Activated CD4-positive, alpha-beta T cell treated with anti-CD3 and anti-CD28 coated beads for 48 hours (primary cell): Measurements from ENCODE around the gene SNX9.
"Not testable (repeated sequence)": the region's sequence is repeated elsewhere in the genome, so short reads cannot be mapped to it uniquely, and the experiment has no call there.

Experiments
- DNase-seq: peaks from one replicate; pipeline ENCODE4 v3.0.0-alpha.2; 2020

Gene SNX9

DNA sequence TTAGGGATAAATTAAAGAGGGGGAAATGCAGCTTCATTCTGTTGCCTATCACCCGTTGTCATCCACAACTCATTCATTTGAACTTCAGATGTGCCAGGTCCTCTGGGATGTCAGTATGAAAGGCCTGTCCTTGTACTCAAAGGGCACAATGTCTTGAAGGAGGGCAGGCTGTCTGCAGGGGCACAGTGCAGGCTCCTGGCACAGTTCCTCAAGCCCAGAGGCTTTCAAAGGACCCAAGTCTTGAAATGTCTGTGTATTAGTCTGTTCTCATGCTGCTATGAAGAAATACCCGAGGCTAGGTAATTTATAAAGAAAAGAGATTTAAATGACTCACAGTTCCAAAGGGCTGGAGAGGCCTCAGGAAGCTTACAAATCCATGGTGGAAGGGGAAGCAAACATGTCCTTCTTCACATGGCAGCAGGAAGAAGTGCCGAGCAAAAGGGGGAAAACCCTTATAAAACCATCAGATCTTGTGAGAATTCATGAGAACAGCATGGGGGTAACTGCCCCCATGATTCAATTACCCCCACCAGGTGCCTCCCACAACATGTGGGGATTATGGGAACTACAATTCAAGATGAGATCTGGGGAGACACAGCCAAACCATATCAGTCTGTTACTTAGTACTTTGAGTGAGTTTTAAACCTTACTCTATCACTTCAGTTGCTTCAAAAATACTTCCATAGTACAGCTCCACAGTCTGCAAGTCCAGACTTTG, 9.4 kb downstream of the SNX9 start:
- no peak for DNase-seq

DNA sequence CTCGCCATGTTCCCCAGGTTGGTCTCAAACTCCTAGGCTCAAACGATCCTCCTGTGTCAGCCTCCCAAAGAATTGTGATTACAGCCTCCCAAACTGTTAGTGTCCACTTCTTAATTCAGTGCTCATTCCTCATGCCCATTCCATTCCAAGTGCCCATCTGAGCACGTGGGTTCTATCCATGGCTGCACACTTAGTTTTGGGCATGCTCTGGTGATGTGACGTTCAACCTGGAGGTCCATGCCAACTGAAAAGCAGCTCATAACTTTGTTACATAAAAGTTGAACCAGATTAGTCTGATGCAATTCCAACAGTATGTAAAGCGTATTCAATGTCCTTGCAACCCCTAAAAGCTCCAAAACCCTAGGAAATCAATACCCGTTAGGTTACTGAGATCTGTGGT, 11.5 kb downstream of the SNX9 start:
- no peak for DNase-seq

DNA sequence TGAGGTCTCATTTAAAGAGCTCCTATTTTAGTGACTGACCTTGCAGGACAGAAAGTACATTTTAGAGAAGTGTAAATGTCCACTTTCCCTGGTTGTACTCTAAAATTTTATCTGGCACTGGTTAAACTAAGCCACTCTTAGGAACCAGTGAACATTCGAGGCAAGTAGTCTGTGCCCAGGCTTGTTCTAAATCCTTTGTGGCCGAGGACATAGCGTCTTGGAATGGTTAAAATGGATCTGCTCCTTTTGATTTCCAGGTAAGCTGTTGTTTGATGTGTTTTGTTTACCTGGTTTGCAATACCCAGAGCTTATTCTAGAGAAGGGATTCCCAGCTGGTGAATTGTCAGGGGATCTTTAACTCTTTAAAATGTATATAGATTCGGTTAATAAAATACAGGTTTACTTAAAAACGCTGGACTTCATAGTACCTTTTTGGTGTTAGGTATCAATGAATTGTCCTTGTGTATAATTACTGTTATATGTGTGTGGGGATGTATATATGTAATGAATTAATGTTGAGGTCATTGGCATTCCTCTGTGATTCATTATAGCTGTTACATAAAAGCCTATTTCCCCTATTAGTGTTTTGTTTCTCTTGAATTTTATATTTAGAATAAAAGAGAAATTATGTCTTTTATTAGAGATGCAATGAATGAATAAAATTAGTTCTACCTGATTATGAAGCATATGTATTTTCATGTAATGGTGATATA, 15.8 kb downstream of the SNX9 start:
- DNase-seq: no peak

DNA sequence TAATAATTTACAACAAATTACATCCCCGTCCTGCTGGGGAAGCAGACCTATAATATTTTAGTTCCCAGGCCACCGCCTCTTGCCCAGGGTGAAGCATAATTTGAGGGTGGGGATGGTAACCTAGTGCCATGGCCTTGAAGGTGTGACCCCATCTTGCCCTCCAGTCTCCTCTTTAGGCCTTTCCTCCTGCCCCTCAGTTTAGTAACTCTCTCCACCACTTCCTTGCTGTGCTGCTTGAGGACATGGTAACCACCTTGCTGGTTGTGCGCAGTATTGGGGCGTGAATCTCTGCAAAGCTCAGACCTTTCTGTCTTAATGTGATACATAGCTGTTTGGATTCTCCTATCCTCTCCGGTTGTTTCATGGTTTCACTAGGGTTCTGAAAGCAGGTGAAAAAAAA, 16.6 kb downstream of the SNX9 start:
- no peak for DNase-seq

DNA sequence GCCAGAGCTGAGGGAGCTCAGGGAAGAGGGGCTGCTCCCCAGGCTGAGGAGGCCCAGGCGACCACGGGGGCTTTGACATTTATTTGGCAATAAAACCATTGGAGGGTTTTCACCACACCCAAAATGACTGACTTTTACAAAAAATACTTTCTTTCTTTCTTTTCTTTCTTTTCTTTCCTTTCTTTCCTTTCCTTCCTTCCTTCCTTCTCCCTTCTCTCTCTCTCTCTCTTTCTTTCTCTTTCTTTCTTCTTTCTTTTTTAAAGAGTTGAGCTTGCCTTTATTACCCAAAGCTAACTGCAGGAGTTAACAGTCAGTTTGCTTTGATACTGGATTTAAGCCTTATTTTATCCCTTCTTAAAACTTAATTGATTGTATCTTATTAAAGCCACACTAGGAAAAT, 17.2 kb downstream of the SNX9 start:
- DNase-seq: no peak

DNA sequence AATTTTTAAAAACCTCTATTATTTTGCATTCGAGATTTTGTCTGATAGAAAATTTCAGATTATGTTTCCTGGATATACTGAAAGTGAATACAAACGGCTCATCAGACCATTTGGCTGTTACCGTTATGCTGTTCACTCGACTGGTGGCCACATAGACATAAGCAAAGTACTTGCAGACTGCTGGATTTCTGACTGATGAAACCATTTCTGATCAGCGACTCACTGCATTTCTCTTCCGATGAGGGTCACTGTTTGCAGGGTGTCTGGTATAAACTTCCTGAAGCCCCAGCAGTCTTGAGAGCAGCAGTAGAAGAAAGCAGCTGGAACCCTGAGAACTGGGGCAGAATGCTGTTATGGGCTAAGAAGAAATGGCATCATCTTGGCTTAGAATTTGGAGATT, 17.7 kb downstream of the SNX9 start:
- no peak for DNase-seq

DNA sequence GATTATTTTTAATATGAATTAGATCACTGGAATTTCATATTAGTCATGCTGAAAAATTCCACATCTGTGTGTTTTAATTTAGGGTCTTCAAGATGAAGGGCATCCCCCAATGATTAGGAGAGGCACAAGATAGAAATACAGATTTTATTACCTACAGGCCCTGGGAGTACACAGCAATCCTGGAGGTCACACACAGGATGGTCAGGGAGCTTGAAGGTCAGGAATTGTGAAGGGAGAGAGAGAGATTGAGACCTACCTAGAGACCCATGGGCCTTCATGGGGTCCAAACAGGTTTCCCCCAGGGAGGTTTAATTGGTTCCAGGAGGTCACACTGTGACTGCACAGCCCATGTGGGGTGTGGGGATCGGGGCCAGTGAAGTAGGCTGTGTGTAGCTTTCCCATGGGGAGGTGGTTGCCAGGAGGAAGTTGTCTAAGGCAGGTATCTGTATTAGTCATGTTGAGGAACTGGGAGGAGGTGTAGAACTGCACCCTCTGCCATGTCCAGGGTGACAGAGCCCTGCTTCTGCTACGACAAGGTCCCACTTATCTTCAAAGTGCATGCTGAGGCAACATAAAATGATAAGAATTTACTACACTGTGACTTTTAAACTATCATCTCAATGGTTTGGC, 18.3 kb downstream of the SNX9 start:
- DNase-seq: no peak

DNA sequence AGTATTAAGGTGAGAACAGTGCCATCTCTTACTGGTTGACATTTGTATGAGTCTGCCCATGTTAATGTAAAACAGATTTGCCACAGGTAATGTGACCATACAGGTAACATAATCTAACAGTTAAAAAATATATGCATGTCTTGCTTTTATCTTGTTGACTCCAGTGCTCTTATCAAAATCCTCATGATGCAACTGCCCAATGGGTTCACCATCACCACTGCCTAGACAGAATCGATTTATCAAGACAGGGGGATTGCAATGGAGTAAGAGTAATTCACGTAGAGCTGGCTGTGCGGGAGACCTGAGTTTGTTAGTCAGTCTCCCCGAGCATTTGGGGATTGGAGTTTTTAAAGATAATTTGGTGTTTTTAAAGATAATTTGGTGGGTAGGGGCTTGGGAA, 19.2 kb downstream of the SNX9 start:
- no peak for DNase-seq

DNA sequence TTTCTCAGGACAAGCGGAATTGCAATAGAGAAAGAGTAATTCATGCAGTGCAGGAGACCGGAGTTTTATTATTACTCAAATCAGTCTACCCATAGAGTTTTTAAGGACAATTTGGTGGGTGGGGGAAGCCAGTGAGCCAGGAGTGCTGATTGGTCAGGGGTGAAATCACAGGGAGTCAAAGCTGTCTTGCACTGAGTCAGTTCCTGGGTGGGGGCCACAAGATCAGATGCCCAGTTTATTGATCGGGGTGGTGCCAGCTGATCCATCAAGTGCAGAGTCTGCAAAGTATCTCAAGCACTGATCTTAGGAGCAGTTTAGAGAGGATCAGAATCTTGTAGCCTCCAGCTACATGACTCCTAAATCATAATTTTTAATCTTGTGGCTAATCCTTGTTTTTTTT, 21.1 kb downstream of the SNX9 start:
- peak; percentile 35 for DNase-seq

DNA sequence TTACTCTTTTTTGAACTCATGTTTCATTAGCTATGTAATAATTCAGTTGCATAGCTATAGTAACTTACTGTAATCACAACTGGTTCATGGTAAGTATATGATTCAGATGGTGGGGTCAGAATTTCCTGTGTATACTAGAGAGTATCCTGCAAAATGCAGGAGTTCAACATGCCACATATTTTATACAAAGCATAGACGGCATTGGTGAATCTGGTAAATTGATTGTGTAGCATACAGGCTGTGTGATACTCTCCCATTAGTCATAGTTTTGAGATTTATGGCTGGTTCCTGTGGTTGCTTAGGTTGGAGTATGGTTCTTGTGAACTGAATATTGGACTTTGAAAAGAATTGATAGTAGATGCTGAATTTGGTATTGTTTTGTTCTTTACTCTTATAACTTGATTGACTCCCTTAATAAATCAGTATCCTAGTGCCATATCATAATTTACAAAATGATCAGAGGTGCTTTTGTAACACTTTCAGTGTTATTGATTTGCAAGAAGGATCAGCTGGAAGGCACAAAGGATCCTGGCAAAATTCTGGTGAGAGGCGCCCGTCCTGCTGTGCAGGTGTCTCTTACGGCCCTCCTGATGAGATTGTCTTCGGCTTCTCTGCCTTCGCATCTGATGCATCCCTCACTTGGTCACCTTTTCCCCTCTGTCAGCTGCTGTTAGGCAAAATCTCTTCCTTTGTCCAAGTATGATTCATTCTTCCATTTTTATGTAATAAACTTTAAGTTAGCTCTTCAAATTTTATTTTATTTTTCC, 22.6 kb downstream of the SNX9 start:
- no peak for DNase-seq

DNA sequence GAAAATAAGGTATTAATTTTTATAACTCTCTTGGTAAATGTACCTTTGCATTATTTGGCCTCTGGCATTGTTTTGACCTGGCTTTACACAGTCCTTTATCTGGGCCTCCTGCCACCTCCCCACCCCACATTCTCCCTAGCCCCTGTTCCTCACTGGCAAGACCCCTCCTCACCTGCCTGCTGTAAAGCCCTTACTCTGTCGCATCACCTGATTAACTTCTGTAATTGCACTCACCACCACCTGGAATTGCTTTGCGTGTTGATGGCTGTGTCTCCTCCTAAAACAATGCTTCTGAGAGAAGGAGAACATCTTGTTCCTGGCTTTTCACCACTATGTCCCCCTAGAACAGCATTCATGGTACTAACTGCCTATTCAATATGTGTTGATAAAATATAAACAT, 24.8 kb downstream of the SNX9 start:
- no peak for DNase-seq

DNA sequence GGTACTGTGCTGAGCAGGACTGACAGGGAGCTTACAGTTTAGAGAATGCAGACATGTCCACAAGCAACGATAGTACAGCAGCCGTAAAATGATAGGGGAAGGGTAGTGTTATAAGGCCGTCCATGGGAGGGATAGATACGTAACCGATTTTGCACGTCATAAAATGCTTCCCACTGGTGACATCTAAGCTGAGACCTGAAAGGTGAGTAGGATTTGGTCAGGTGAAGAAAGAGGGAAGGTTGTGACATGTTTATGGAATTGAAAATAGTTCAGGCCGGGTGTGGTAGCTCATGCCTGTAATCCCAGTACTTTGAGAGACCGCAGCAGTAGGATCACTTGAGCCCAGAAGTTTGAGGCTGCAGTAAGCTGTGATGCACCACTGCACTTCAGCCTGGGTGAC, 25.6 kb downstream of the SNX9 start:
- DNase-seq: no peak

DNA sequence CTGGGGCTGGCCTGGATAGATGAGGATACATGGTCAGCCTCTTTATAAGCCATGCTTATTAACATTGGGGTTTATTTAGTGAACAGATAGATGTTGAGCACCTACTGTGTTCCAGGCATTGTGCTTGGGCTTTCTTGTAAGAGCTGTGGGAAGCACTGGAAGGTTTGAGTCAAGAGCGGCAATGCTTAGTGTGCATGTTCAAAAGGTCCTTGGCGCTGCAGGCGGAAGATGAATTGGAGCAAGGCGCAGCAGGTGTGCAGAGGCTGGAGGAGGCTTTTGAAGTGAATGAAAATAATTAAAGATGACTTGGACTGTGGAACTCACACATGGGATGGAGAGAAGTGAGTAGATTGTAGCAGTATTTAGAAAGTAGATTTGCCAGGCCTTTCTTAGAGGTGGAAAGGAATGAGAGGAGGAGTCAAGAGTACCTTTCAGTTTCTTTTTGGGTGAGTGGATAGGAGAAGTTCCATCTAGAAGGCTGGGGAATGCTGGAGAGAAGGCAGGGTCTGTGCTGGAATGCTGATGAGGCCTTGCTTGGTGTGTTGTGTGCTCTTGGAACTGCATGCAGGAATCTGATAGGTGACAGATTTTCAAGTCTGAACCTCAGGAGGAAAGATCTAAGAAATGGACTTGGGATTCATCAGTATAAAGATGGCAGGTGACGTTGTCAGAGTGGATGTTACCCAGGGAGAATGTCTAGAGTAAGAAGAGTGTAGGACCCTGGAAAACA, 26.4 kb downstream of the SNX9 start:
- DNase-seq: no peak

DNA sequence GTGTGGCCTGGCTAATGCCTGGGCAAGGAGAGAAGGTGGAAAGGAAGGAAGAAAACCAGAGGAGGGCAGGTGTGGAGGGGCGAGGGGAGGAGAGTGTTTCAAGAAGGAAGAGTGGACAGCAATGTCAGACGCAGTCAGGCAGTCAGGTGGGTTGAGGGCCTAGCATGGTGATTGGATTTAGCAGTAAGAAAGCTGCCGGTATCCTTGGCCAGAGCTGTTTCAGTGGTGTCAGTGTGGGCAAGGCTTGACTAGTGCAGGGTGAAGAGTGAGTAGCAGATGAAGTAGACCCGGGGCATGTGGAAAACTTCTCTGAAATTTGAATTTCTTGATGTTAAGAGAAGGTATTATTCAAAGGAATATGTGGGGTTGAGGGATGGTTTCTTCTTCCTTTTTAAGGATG, 27.0 kb downstream of the SNX9 start:
- no peak for DNase-seq

DNA sequence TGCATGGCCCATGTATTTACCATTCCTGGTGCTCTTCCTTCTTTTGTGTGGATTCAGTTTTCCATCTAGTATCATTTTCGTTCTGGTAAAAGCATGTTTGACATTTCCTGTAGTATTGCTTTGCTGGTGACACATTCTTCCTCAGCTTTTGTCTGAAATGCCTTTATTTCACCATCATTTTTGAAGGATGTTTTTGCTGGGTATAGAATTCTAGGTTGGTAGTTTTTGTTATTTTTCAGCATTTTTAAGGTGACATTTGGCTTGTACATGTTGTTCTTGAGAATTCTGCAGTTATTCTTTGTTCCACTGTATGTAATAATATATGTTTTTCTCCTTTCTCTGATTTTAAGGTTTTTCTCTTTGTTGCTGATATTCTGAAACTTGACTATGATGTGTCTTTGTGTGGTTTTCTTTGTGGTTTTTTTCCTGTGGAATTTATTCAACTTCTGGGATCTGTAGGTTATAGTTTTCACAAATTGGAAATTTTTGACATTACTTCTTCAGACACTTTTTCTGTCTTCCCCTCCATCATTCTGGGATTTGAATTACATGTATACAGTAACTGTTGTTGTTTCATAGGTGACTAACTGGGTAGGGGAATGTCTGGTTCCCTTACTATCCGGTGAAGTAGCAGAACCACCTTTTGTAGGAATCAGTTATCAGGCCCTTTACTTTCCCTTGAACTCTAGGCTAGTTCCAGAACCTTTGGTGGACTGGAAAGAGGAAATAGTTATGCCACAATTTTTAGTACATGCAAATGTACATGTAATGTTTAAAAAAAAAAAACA, 30.2 kb downstream of the SNX9 start:
- DNase-seq: no peak

DNA sequence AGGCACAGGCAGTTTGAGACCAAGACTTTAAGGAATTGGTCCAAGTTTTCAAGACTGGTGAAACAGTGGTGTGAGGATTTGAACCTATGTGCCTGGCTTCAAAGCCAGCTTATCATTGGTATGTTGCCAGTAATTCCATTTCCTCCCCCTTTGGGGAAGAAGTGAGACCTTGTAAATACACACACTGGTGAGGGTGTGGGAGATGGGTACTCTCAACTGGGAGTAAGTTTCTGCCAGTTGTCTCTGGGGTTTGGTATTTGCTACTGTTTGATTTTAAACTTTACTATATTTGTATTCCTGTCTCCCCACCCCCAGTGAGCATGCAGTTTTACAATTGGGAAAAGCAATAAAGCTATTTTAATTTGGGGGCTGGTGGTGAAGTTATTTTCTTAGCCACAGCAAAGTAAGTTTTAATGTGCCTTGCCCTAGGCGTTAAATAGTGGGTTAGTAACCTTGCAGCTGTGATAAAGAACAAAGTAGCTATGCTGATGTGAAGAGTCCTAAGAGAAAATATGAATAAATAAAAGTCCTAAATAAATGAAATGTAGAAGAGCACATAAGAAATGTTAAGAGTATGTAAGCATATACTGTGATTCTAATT, 31.0 kb downstream of the SNX9 start:
- no peak for DNase-seq

DNA sequence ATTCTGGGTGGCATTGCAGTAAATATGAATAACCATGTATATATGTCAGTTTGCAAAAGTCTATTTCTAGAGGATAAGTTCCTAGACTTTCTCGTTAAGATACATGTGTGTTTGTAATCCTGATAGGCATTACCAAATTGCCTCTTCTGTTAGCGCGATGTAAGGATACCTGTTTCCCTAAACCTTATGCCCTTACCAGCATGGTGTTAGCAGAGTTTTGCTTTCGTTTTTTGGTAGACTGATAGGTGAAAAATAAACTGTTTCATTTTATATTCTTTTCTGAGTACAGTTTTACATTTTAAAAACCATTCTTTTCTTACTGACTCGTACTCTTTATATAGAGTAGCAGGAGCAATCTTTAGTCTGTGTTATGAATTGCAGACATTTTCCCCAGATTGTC, 32.3 kb downstream of the SNX9 start:
- no peak for DNase-seq

DNA sequence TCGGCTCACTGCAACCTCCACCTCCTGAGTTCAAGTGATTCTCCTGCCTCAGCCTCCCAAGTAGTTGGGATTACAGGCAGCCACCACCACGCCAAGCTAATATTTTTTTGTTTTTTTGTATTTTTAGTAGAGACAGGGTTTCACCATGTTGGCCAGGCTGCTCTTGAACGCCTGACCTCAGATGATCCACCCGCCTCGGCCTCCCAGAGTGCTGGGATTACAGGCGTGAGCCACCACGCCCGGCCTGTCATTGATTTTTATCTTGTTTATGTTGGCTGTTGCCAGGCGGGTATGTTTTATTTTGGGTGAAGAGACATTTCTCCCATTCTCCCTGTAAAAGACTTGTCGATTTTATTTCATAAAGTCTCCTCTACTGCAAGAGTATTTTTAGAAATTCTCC, 32.8 kb downstream of the SNX9 start:
- DNase-seq: not testable (repeated sequence)

DNA sequence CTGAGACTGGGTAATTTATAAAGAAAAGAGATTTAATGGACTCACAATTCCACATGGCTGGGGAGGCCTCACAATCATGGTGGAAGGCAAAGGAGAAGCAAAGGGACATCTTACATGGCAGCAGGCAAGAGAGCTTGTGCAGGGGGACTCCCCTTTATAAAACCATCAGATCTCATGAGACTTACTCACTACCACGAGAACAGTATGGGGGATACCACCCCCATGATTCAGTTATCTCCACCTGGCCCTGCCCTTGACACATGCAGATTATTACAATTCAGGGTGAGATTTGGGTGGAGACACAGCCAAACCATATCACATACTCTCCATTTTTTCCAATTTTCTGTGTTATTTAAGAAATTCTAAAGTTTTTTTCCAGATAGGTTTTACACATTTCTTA, 35.6 kb downstream of the SNX9 start:
- not testable (repeated sequence) for DNase-seq

DNA sequence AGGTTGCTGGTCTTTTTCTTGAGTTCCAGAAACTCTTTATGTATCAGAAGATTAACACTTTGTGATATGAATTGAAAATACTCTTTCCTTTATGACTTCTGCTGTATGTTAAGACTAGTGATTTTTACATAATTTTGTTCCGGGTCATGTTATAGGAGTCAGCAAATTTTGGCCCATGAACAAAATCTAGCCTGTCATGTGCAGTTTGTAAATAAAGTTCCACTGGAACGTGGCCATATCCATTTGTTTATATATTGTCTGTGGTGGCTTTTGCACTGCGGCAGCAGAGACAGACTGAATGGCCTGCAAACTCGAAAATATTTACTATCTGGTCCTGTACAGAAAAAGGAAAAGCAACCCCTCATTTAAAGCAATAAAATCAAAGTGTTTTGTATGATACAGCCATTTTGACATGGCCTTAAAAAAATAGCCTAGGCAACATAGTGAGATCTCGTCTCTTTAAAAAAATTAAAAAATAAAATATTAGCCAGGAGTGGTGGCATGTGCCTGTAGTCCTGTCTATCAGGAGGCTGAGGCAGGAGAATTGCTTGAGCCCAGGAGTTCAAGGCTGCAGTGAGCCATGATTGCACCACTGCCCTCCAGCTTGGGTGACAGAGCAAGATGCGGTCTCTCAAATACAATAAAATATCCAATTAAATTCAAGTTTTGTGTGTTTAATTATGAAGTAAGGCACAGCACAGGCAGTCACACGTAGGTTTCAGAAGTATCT, 36.9 kb downstream of the SNX9 start:
- DNase-seq: no peak

DNA sequence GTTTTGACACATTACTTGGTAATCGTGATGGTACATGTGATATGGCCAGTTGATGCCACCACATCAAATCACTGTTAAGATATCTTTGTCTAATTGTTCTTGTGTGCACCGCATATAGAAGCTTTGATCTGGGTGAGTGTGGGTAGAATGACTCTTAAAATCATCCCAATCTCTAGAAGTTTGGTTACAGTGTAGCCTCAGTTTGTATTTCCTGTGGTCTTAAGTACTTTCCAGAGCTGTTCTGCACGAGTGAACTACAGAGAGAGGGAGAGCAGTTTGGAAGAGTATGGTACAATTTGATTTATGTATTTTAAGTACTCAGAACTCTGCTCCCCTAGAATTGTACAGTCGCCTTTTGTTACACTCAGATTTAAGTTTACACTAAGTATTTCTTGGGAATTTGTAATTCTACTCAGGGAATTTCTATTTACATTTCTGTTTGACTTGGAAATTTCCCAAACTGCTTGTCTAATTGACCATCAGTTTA, 37.5 kb downstream of the SNX9 start:
- DNase-seq: no peak
